ENCODE results near the gene SPPL2B. TPM values are rescaled to one million over a fixed set of nuclear protein-coding genes. Genes with fewer than 3 reads are reported as not detected.
A peak's percentile ranks its signal among the peaks of the same experiment; 100 is the strongest.

The SPPL2B gene
- total RNA-seq, 6 experiments from 2014 or later, result 32.9 to 41.8 (median 33.9) TPM

- peak; percentile 67 for DNase-seq
- no peak for TF ChIP-seq CTCF (IDR thresholded peaks at IDR 0.05)
- Mint-ChIP-seq H3K9me3 (no peaks in the 10 kb centered on the region), H3K27me3 (ENCODE audit: insufficient read depth) (peaks cover 24% of the 10 kb centered on the region), H3K4me3 (peak overlapping the region; percentile 66), H3K4me1 (ENCODE audit: low read depth) (peaks cover 15% of the 10 kb centered on the region), H3K36me3 (ENCODE audit: low read depth) (no peaks in the 10 kb centered on the region), H3K27ac (peak overlapping the region; percentile 73)
Measured at GRCh38 chr19:2294687-2295335, 33.7 kb upstream of the SPPL2B start.

GRCh38 chr19:2296141-2296540, 32.3 kb upstream of the SPPL2B start:
- H3K4me1 Mint-ChIP-seq (ENCODE audit: low read depth), result peaks cover 15% of the 10 kb centered on the region
- no peaks in the 10 kb centered on the region for H3K9me3 Mint-ChIP-seq
- H3K27me3 Mint-ChIP-seq (ENCODE audit: insufficient read depth), result peaks cover 22% of the 10 kb centered on the region
- H3K27ac Mint-ChIP-seq, result no peak overlapping the region
- no peak overlapping the region for H3K4me3 Mint-ChIP-seq
- DNase-seq, result no peak
- TF ChIP-seq CTCF (IDR thresholded peaks at IDR 0.05), result no peak
- H3K36me3 Mint-ChIP-seq (ENCODE audit: low read depth), result no peaks in the 10 kb centered on the region

- TF ChIP-seq CTCF (IDR thresholded peaks at IDR 0.05), result no peak
- H3K4me1 Mint-ChIP-seq (ENCODE audit: low read depth), result no peaks in the 10 kb centered on the region
- no peak overlapping the region for H3K4me3 Mint-ChIP-seq
- H3K36me3 Mint-ChIP-seq (ENCODE audit: low read depth), result no peaks in the 10 kb centered on the region
- H3K27ac Mint-ChIP-seq, result no peak overlapping the region
- DNase-seq, result no peak
- no peaks in the 10 kb centered on the region for H3K9me3 Mint-ChIP-seq
- peaks cover 18% of the 10 kb centered on the region for H3K27me3 Mint-ChIP-seq (ENCODE audit: insufficient read depth)
Measured at GRCh38 chr19:2300533-2300932, 28.0 kb upstream of the SPPL2B start.

GRCh38 chr19:2302319-2303210, 25.9 kb upstream of the SPPL2B start:
- no peak overlapping the region for H3K4me3 Mint-ChIP-seq
- no peak overlapping the region for H3K27ac Mint-ChIP-seq
- H3K4me1 Mint-ChIP-seq (ENCODE audit: low read depth), result no peaks in the 10 kb centered on the region
- no peak for DNase-seq
- peaks cover 19% of the 10 kb centered on the region for H3K27me3 Mint-ChIP-seq (ENCODE audit: insufficient read depth)
- no peaks in the 10 kb centered on the region for H3K36me3 Mint-ChIP-seq (ENCODE audit: low read depth)
- no peaks in the 10 kb centered on the region for H3K9me3 Mint-ChIP-seq
- no peak for TF ChIP-seq CTCF (IDR thresholded peaks at IDR 0.05)

- no peak for DNase-seq
- H3K27ac Mint-ChIP-seq, result no peak overlapping the region
- H3K4me1 Mint-ChIP-seq (ENCODE audit: low read depth), result no peaks in the 10 kb centered on the region
- H3K4me3 Mint-ChIP-seq, result no peak overlapping the region
- peaks cover 16% of the 10 kb centered on the region for H3K27me3 Mint-ChIP-seq (ENCODE audit: insufficient read depth)
- no peaks in the 10 kb centered on the region for H3K36me3 Mint-ChIP-seq (ENCODE audit: low read depth)
- no peaks in the 10 kb centered on the region for H3K9me3 Mint-ChIP-seq
- no peak for TF ChIP-seq CTCF (IDR thresholded peaks at IDR 0.05)
Measured at GRCh38 chr19:2303211-2303798, 25.2 kb upstream of the SPPL2B start.

Data from HFFc6 (cell line).